ENCODE data around the gene TRIM54.
"Not testable (repeated sequence)": the region's sequence is repeated elsewhere in the genome, so short reads cannot be mapped to it uniquely, and the experiment has no call there.

TRIM54 gene

DNA sequence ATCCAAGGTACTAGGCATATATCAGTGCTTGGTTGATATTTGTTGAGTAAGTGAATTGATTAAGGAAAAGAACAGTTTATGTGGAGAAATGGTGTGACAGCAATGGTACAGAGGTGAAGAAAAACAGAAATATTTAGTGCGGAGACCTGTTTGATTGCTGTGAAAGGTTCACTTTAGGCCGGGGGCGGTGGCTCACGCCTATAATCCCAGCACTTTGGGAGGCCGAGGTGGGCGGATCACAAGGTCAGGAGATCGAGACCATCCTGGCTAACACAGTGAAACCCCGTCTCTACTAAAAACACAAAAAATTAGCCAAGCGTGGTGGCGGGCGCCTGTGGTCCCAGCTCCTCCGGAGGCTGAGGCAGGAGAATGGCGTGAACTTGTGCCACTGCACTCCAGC lies 13.9 kb upstream of the TRIM54 start:
- H3K9ac ChIP-seq (ENCODE audit: low read length); H2BK5ac ChIP-seq (ENCODE audit: low read depth, low read length, poor library complexity); H3K27ac ChIP-seq (ENCODE audit: low read depth, low read length); H3K79me2 ChIP-seq (ENCODE audit: control insufficient read depth, insufficient read depth, low read length, poor library complexity); H3K4ac ChIP-seq (ENCODE audit: low read depth, low read length); H4K12ac ChIP-seq (ENCODE audit: low read depth, low read length); H3K36me3 ChIP-seq (ENCODE audit: control insufficient read depth in 1 of 2, insufficient read depth in 2 of 2, low read length in 2 of 2); H2AK5ac ChIP-seq (ENCODE audit: low read length); H3K23ac ChIP-seq (ENCODE audit: low read length); H3K4me1 ChIP-seq (ENCODE audit: control insufficient read depth in 1 of 2, insufficient read depth in 2 of 2, low read length in 2 of 2); H3K14ac ChIP-seq (ENCODE audit: low read length); H3K79me1 ChIP-seq (ENCODE audit: low read length); H3K4me3 ChIP-seq (ENCODE audit: low read depth, low read length); H4K91ac ChIP-seq (ENCODE audit: low read depth, low read length); H4K8ac ChIP-seq (ENCODE audit: low read depth, low read length); H3K18ac ChIP-seq (ENCODE audit: low read length); H3K9me3 ChIP-seq (ENCODE audit: insufficient read depth, low read depth, low read length); H2BK120ac ChIP-seq (ENCODE audit: insufficient read depth, low read length, poor library complexity); H3K4me2 ChIP-seq (ENCODE audit: low read length); H2AFZ ChIP-seq (ENCODE audit: insufficient read depth, low read length, poor library complexity); DNase-seq; H2BK12ac ChIP-seq (ENCODE audit: low read length): not testable (repeated sequence)
- H3K27me3 ChIP-seq (ENCODE audit: insufficient read depth, low read length), result peaks cover 29% of the 10 kb centered on the region
- WGBS (ENCODE audit: extremely low coverage, insufficient coverage, insufficient read length), result no CpG with 5 or more reads among the region's 13 CpGs

DNA sequence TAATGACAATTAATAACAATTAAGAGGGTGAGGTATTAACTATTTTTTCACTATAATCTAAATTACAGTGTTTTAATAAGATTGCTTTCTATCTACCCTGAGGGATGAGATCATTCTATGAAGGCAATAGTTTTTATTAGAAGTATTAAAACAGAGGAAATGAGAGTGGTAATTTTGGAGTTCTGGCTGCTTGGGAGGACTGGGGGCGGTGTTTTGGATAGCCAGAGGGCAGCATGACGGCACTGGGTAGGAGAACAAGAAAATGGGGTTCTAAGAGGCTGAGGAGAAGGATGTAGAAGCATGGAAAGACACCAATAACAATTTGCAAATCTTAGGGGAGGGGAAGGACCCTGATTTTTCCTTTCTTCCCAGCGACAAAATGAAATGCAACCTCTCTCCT lies 12.1 kb upstream of the TRIM54 start:
- Histone ChIP-seq H3K18ac (ENCODE audit: low read length) (no peak overlapping the region), H3K36me3 (ENCODE audit: control insufficient read depth in 1 of 2, insufficient read depth in 2 of 2, low read length in 2 of 2) (no peaks in the 10 kb centered on the region), H4K8ac (ENCODE audit: low read depth, low read length) (no peak overlapping the region), H2BK120ac (ENCODE audit: insufficient read depth, low read length, poor library complexity) (no peak overlapping the region), H3K4me1 (ENCODE audit: control insufficient read depth in 1 of 2, insufficient read depth in 2 of 2, low read length in 2 of 2) (peaks cover 0 to under 1% of the 10 kb centered on the region in 2 experiments), H4K12ac (ENCODE audit: low read depth, low read length) (no peak overlapping the region), H3K79me1 (ENCODE audit: low read length) (no peaks in the 10 kb centered on the region), H2AK5ac (ENCODE audit: low read length) (no peak overlapping the region), H3K4ac (ENCODE audit: low read depth, low read length) (no peak overlapping the region), H3K4me2 (ENCODE audit: low read length) (no peak overlapping the region), H2BK12ac (ENCODE audit: low read length) (no peak overlapping the region), H3K9ac (ENCODE audit: low read length) (no peak overlapping the region), H3K9me3 (ENCODE audit: insufficient read depth, low read depth, low read length) (peaks cover 3% of the 10 kb centered on the region), H4K91ac (ENCODE audit: low read depth, low read length) (no peak overlapping the region), H2AFZ (ENCODE audit: insufficient read depth, low read length, poor library complexity) (no peak overlapping the region), H3K27me3 (ENCODE audit: insufficient read depth, low read length) (peaks cover 11% of the 10 kb centered on the region), H3K14ac (ENCODE audit: low read length) (no peak overlapping the region), H3K27ac (ENCODE audit: low read depth, low read length) (no peak overlapping the region), H3K79me2 (ENCODE audit: control insufficient read depth, insufficient read depth, low read length, poor library complexity) (no peaks in the 10 kb centered on the region), H2BK5ac (ENCODE audit: low read depth, low read length, poor library complexity) (no peak overlapping the region), H3K4me3 (ENCODE audit: low read depth, low read length) (no peak overlapping the region), H3K23ac (ENCODE audit: low read length) (no peak overlapping the region)
- no peak for DNase-seq
- WGBS (ENCODE audit: extremely low coverage, insufficient coverage, insufficient read length), result no CpG with 5 or more reads among the region's 3 CpGs

DNA sequence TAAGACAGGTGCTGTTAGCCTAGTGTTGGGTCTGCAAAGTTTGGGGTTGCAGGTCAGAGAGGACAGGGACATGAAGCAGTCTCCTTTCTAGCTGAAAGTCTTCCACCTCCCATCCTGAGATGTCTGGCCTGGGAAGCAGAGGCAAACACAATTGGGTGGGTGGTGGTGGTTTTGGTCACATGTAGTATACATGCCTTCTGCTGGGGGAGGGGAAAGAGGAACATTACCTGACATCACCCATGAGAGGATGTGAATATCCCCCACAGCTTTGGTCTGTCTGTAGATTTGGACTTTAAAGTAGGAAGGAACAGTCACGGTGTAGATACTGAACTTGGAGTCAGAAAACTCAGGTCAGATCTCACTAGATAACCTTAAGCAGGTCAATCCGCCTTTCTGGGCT lies 11.6 kb upstream of the TRIM54 start:
- Histone ChIP-seq H3K27ac (ENCODE audit: low read depth, low read length) (no peak overlapping the region), H3K9me3 (ENCODE audit: insufficient read depth, low read depth, low read length) (no peaks in the 10 kb centered on the region), H2BK120ac (ENCODE audit: insufficient read depth, low read length, poor library complexity) (no peak overlapping the region), H3K23ac (ENCODE audit: low read length) (no peak overlapping the region), H3K79me1 (ENCODE audit: low read length) (no peaks in the 10 kb centered on the region), H3K4me3 (ENCODE audit: low read depth, low read length) (no peak overlapping the region), H3K14ac (ENCODE audit: low read length) (no peak overlapping the region), H2BK5ac (ENCODE audit: low read depth, low read length, poor library complexity) (no peak overlapping the region), H3K27me3 (ENCODE audit: insufficient read depth, low read length) (peaks cover 6% of the 10 kb centered on the region), H3K4me2 (ENCODE audit: low read length) (no peak overlapping the region), H4K12ac (ENCODE audit: low read depth, low read length) (no peak overlapping the region), H2AK5ac (ENCODE audit: low read length) (no peak overlapping the region), H4K8ac (ENCODE audit: low read depth, low read length) (no peak overlapping the region), H2AFZ (ENCODE audit: insufficient read depth, low read length, poor library complexity) (no peak overlapping the region), H3K4ac (ENCODE audit: low read depth, low read length) (no peak overlapping the region), H3K79me2 (ENCODE audit: control insufficient read depth, insufficient read depth, low read length, poor library complexity) (no peaks in the 10 kb centered on the region), H3K36me3 (ENCODE audit: control insufficient read depth in 1 of 2, insufficient read depth in 2 of 2, low read length in 2 of 2) (no peaks in the 10 kb centered on the region), H3K4me1 (ENCODE audit: control insufficient read depth in 1 of 2, insufficient read depth in 2 of 2, low read length in 2 of 2) (no peaks in the 10 kb centered on the region), H4K91ac (ENCODE audit: low read depth, low read length) (no peak overlapping the region), H3K18ac (ENCODE audit: low read length) (no peak overlapping the region), H2BK12ac (ENCODE audit: low read length) (no peak overlapping the region), H3K9ac (ENCODE audit: low read length) (no peak overlapping the region)
- no CpG with 5 or more reads among the region's 2 CpGs for WGBS (ENCODE audit: extremely low coverage, insufficient coverage, insufficient read length)
- no peak for DNase-seq

DNA sequence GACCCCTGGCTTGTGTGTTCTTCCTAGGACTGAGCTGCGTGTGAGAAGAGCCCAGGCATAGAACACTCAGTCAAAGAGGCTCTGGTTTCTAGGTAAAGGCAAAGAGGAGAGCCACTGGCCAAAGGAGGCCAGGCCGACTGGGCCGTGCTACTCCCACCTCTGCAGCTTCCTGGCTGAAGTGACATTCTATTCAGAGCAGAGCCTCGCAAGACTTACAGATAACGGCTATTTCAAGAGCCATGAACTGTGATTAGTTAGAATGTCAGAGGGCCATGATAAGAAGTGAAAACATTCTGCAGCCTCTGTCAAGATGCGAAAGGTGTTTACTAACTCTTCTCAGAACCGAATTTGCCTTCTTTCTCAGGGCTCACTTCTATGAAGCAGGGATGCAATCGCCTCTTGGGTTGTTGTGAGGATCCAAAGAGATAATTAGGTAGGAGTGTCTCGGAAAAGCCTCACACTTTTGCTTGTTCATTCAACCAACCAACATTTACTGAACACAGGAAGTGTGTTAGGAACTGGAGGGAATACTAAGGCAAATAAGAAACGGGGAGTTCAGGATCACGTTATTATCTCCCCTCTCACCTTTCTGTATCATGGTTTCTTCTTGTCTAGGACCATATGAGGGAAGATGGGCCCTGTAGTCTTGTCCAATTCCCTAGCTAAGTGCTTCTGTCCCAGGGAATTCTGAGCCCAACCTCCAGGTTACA lies 10.4 kb upstream of the TRIM54 start:
- Histone ChIP-seq H3K27me3 (ENCODE audit: insufficient read depth, low read length) (no peaks in the 10 kb centered on the region), H3K79me1 (ENCODE audit: low read length) (no peaks in the 10 kb centered on the region), H3K14ac (ENCODE audit: low read length) (no peak overlapping the region), H2AFZ (ENCODE audit: insufficient read depth, low read length, poor library complexity) (no peak overlapping the region), H2AK5ac (ENCODE audit: low read length) (no peak overlapping the region), H2BK12ac (ENCODE audit: low read length) (no peak overlapping the region), H3K4me3 (ENCODE audit: low read depth, low read length) (no peak overlapping the region), H3K27ac (ENCODE audit: low read depth, low read length) (no peak overlapping the region), H3K4me2 (ENCODE audit: low read length) (no peak overlapping the region), H3K4ac (ENCODE audit: low read depth, low read length) (no peak overlapping the region), H3K23ac (ENCODE audit: low read length) (no peak overlapping the region), H3K9ac (ENCODE audit: low read length) (no peak overlapping the region), H4K91ac (ENCODE audit: low read depth, low read length) (no peak overlapping the region), H3K9me3 (ENCODE audit: insufficient read depth, low read depth, low read length) (no peaks in the 10 kb centered on the region), H4K12ac (ENCODE audit: low read depth, low read length) (no peak overlapping the region), H3K4me1 (ENCODE audit: control insufficient read depth in 1 of 2, insufficient read depth in 2 of 2, low read length in 2 of 2) (no peaks in the 10 kb centered on the region), H3K18ac (ENCODE audit: low read length) (no peak overlapping the region), H2BK120ac (ENCODE audit: insufficient read depth, low read length, poor library complexity) (no peak overlapping the region), H3K36me3 (ENCODE audit: control insufficient read depth in 1 of 2, insufficient read depth in 2 of 2, low read length in 2 of 2) (no peaks in the 10 kb centered on the region), H2BK5ac (ENCODE audit: low read depth, low read length, poor library complexity) (no peak overlapping the region), H4K8ac (ENCODE audit: low read depth, low read length) (no peak overlapping the region), H3K79me2 (ENCODE audit: control insufficient read depth, insufficient read depth, low read length, poor library complexity) (no peaks in the 10 kb centered on the region)
- DNase-seq, result no peak
- no CpG with 5 or more reads among the region's 11 CpGs for WGBS (ENCODE audit: extremely low coverage, insufficient coverage, insufficient read length)
